Activated T-helper 1 cell treated with Interleukin-2 at 50 U/mL for 16 hours (primary cell): ENCODE measurements around the gene TMEM221.
A peak's percentile ranks its signal among the peaks of the same experiment; 100 is the strongest.

Experiments
- DNase-seq: peaks from one replicate; pipeline ENCODE4 v3.0.0-alpha.2; 2020; ENCODE audit warnings: low read depth

Gene TMEM221

DNA sequence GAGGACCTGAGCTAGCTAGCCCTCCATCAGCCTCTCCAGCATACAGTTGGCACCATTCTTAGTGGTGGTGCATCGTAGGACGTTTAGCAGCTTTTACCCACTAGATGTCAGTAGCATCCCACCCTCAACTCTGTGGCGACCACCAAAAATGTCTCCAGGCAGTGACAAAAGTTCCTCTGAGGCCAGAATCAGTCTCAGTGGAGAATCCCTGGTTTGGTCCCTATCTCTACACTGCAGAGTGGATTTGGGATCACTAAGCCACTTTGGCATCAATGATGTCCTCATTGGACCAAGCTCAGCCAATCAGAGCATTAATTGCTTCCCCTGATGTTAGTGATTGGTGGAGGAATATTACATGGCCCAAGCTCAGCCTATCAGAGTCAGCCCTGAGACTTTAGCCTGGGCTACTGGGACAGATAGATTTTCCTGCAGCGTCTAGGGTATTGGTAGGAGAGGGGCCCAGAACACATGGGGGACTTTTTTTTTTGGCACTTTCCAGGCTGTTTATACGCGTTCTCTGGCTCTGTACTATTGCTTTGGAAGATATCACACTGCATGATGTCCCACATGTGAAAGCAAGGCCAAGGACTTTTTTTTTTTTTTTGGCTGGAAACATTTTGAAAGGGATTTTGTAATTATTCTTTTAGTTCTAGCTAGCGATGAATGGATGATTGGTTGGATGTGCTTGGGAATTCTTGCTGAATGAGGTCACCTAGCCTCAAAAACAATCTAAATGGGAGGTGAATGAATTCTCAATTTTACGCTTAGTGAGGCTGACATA is 7.0 kb downstream of the TMEM221 start:
- DNase-seq = no peak

DNA sequence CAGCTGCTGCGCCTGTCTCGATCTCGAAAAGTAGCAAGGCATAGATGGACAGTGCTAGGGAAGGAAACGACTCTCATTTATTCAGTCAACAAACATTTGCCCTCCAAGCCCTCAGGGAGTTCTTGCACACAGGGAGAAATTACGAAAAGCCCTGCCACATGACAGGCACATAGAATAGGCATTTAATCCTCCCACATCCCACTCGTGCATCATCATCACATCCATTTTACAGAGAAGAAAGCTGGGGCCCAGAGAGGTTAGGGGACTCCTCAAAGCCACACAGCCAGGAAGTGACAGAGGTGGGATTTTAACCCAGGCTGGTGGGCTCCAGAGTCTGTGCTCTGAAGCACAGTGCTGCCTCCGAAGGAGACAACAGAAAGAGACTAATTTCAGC is 11.6 kb downstream of the TMEM221 start:
- DNase-seq = no peak

DNA sequence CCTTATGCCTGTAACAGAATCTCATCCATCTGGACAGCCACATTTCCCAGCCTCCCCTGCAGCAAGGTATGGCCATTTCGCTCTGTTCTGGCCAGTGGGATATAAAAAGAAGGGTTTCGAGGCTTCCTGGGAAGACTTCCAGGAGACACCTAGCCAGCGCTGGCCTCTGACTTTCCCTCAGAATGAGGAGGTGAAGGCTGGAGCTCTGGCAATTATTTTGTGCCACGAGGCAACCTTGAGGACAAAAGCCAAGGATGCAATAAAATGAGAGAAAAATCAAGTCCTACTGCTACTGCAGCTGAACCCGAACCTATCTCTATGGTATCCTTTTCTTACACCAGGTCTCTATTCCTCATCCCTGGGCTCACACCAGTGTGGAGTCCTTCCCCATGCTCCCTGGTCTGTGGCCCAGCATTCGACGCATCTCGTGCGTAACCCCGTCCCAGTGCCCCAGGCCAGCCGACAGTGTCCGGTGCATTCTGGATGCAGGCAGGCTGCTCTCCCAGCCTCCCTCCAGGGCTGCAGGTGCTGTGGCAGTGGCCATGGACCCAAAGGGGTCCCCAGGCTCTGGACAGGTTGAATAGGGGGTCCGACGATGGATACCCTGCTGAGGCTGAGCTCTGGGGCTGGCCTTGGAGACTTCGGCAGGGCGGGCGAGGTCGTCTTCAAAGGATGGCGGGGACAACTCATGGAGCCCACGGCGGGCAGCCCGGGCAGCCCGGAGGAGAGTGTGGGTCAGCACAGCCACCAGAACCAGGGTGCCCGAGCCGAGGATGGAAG is 12.2 kb downstream of the TMEM221 start:
- no peak for DNase-seq

DNA sequence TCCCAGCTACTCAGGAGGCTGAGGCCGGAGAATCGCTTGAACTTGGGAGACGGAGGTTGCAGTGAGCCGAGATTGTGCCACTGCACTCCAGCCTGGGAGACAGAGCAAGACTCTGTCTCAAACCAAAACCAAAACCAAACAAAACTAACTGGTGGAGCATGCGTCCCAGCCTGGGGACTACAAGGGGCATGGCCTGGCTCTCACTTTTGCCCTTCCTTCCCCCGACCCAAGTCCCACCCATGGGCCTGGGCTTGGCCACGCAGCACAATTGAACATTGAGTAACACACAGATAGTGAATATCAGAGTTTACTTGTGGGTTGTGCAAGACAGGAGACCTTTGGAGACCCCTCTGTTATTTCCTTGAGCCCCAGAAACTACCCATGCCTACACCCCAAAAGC is 13.2 kb downstream of the TMEM221 start:
- DNase-seq = no peak

DNA sequence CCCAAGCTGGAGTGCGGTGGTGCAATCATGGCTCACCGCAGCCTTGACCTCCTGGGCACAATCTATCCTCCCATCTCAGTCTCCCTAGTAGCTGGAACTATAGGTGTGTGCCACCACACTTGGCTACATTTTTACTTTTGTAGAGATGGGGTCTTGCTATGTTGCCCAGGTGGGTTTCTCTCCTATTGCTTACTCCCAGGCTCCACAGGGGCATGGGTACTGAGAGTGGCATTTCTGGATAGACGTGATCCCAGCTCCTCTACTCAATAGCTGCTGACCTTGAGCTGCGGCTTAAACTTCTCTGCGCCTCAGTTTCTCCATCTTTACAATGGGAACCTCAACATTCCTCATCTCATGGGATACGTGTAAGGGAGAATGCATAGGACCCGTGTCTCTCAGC is 17.1 kb downstream of the TMEM221 start:
- no peak for DNase-seq

DNA sequence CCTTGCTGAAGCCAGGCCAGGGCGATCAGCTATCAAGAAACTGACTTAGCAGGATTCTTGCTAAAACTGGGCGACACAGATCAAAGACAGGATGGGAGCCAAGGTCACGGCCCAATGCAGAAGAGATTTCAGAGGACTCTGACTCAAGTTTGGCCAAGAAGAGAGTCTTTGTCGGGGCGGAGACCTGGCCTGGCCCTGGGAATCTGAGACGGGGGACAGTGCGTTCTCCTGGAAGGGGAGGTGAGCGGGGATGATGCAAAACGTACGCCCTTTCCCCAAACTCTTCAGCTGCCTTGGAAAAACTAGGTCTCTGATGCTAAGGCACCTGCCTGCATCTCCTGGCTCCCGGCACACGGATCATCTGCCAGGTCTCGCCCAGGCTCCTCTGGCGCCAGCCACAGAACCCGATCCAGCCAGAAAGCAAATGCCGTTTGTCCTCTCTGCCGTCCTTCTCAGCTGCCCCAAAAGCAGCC is 18.8 kb downstream of the TMEM221 start:
- no peak for DNase-seq

DNA sequence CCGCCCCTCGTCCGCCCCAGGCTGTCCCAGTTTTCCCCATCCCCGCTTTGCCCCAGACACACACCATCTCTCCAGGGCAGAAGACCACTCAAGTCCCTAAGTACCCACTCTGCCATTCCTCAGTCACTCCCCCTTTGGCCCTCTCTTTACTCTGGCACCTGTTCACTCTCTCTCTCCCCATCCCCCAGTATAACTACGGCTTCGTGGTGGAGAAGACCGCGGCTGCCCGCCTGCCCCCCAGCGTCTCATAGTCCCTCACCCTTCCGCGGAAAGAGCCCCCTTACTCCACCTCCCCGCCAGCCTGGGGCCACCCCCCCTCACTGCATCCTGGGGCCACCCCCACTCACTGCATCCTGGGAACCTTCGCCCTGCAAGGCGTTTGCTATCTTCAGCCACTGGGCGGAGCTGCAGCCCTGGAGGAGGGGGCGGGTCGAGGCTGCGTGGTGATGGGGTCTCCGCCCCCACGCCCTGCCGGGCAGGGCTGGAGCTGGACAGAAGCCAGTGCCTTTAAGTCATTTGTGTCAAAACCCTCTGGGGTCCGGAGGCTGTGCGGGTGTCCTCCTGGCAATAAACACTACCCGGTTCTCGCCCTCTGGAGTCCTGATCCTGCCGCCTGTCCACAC is 23.6 kb downstream of the TMEM221 start:
- no peak for DNase-seq

DNA sequence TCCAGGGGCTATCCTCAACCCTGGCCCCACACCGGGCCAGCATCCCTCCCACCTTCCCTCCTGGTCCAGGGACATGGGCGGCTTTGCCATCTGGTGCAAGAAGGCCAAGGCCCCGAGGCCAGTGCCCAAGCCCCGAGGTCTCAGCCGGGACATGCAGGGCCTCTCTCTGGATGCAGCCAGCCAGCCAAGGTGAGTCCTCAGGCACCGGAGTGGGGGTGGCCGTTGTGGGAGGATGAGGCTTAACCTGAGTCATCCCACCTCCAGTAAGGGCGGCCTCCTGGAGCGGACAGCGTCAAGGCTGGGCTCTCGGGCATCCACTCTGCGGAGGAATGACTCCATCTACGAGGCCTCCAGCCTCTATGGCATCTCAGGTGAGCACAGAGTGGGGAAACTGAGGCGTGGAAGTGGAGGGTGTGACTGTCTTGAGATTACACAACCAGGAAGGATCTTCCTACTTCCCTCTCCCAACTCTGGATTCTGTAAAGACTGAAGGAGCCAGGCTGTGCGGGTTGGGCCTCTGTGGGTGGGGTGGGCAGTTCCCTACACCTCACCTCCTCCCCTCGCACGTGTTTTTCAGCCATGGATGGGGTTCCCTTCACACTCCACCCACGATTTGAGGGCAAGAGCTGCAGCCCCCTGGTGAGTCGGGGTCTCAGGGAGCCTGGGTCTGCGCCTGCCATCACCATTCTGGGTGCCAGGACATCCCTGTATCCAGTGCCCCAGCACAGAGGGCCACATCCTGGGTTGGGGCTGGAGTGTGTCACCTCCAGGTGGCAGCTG is 24.8 kb downstream of the TMEM221 start:
- DNase-seq = no peak

DNA sequence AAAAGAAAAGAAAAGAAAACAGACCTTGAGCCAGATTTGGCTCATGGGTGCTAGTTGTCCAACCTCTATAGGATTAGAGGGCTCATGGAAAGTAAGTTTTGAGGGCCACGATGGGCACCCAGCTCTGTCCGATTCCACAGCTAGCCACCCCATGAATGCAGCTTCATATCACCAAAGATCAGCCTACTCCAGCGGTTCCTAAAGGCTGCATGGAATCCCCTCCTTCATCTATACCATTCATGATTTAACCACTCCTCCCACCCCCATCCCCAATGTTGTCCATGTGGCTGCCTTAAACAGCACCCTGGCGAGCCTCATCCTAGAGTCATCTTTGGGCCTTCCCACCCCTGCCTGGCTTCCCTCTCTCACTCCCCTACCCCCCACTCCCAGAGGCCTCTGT is 26.5 kb downstream of the TMEM221 start:
- no peak for DNase-seq

DNA sequence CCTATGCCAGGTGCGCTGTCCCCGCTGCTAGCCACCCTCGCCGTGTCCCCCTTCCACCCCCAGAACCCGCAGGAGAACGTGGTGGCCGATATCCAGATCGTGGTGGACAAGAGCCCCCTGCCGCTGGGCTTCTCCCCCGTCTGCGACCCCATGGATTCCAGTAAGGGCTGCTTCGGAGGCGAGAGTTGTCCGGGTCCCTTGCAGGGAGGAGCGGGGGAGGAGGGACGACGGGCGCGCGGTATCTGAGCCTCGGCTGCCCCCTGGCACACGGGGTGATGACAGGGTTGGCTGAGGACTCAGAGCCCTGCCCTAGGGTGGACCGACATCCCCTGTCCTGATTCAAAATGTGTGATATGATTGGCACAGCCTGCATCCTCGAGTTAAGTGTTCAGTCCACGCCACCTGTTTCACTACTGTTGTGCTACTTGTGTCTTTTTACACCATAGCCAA is 28.0 kb downstream of the TMEM221 start:
- no peak for DNase-seq

DNA sequence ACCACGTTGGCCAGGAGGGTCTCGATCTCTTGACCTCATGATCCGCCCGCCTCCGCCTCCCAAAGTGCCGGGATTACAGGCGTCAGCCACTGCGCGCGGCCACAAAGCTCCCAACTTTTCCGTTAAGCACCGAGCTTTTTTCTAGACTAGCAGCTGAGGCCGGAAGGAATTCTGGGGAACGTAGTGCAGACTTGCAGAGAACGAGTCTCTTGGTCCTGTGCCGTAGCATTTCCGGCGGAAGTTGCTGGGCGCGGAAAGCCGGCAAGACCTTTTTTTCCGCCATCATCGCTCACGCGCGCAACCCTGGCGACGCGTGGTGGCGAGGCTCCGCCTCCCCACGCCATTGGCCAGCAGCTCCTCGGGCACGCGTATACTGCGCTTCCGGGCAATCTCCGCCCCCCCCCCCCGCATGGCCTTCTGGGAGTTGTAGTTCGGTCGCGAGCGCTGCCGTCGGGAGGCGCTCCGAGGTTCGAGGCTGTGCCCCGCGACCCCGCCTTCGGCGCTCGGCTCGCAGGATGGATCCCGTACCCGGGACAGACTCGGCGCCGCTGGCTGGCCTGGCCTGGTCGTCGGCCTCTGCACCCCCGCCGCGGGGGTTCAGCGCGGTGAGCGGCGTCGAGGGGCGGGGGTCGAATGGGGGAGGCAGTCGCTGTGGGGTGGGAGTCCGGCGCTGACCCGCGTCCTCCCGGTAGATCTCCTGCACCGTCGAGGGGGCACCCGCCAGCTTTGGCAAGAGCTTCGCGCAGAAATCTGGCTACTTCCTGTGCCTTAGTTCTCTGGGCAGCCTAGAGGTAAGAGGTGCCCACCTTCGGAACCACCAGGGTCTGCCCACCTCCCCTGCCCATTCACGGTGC is 28.6 kb downstream of the TMEM221 start, which contains the start of gene MVB12A:
TSS of gene MVB12A (plus strand) at position 427 of the 854 bp plus-strand sequence. CDS start at position 516, 89 bp downstream.
- peak; percentile 95 for DNase-seq

DNA sequence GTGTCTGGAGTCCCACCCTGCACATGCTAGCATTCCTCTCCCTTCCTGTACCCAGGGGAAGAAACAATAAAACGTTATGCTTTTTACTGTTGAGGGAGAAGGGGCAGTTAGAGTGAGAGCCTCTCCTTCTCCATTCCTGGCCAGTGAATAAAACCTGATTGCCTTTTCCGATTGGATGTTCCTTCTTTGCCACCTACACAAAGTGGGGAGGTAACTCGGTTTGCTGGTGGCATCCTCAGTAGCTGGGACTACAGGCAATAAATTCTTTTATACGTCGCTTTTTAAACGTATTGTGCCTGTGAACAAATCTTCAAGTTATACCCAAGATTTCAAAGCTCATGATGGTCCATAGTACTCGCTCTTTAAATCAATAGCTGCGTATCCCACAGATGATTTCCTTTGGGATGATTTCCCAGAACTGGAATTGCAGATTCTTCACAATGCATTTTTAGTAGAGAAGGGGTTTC is 29.3 kb downstream of the TMEM221 start:
- no peak for DNase-seq

DNA sequence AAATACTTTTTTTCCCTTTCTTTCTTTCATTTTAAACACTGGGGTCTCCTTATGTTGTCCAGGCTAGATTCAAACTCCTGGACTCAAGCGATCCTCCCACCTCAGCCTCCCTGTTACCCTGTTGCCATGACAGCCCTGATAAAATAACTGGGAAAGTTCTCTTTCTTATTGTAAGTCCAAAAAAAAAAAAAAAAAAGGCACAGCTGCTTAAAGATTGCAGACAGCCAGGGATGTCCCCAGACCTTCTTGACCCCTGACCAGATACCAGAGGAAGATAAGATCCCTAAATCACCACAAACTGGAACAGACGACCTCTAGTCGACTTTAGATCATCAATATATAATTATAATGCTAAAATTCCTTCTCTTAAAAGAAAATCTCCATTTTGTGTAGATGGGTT is 29.8 kb downstream of the TMEM221 start:
- DNase-seq = no peak

DNA sequence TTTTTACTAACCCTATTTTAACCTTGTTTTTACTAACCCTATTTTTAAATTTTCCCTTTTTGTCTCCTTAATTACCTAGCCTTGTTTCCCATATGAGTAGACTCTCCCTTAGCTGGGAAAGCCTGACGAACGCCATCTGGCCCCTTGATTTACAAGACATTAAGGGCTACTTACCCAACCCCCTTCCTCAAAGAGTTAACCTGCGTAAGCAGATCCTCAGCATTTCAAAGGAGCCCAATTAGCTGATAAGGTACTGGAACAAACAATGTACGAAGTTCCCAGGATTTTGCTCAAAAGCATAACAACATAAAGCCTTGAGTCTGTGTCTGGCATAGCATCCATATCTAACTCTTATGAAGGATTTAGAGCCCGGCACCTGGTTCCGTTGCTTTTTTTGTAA is 33.3 kb downstream of the TMEM221 start:
- DNase-seq = no peak

DNA sequence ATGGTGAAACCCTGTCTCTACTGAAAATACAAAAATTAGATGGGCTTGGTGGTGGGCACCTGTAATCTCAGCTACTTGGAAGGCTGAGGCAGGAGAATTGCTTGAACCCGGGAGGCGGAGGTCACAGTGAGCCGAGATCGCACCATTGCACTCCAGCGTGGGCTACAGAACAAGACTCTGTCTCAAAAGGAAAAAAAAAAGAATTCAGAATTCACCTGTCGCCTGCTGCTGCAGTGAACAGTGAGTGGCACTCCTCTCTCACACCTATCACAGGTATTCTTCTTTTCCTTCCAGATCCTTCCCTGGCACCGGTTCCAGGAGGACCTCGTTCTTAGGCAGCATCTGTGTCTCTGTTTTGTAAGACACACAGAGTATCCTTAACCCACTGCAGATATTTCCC is 34.4 kb downstream of the TMEM221 start:
- DNase-seq = no peak

DNA sequence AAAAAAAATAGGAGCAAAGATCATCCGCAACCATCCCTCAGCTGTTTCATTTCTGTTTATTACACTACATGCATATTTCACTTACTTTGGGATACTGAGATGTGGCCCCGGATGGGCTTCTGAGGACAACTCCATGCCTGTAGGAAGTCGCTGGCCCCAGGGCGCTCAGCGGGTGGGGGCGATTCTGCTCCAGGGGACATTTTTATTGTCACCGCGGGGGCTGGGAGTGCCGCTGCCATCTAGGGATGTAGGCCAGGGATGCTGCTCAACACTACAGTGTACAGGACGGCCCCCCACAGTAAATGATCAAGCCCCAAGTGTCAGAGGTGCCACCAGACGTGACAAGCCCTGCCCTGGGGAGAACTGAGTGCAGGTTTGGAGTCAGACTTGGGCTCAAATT is 36.7 kb downstream of the TMEM221 start:
- DNase-seq = no peak

DNA sequence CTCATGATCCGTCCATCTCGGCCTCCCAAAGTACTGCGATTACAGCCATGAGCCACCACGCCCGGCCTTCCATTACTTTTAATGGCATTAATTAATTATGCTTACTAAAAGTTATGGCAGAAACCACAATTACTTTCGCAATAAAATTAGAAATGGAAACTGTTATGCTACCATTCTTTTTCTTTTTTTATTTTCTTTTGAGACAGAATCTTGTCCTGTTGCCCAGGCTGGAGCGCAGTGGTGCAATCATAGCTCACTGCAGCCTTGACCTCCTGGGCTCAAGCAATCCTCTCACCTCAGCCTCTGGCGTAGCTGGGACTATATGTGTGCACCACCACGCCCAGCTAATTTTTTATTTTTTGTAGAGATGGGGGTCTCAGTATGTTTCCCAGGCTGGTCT is 38.5 kb downstream of the TMEM221 start:
- DNase-seq = no peak

DNA sequence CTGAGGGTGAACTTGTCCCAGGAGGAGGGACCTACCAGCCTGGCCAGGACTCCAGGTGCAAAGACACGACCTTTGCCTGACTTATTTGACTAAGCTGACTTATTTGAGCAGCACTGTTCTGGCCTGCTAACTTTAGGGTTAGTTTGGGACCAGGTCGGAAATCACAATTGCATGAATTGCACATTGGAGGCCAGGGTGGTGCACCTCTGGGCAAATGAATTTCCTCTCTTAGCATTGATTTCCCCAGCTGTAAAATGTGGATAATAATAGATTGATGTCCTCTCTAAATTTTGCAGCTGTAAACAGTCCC is 41.6 kb downstream of the TMEM221 start:
- DNase-seq = no peak

DNA sequence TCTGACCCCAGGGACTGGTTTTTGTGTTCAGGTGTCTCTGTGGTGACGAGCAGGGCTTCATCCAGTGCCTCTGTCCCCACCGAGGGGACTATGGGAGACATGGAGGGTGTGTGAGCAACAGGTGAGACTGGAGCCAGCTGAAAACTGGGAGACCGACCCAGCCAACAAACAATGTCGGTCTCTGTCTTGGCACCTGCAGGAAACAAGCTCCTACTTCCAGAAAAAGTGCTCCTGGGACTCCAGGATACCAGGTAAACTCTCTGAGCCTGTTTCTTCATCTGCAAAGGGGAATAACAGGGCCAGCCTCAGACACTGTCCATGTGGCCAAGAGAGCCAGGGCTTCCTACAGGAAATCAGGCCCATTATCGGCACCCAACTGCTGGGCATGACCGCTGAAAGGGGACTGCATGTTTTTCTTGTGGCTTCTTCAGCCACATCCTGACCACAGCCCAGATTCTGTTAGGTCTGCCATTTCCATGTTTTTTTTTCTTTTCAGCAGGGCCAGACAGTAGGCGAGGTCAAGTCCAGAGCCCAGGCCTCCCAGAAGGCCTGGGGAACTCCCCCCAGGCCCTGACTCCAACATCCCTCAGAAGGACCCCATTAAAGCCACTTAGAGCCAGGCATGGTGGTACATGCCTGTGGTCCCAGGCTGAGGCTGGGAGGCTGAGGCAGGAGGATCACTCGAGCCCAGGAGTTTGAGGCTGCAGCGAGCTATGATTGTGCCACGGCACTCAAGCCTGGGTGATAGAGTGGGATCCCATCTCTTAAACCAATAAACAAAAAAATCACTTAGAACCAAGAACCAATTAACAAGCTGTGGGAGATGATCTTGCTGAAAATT is 42.2 kb downstream of the TMEM221 start:
- DNase-seq = no peak
